HepG2 (cell line): Measurements from ENCODE around the gene MSRB3. TPM values are rescaled to one million over a fixed set of nuclear protein-coding genes. Genes with fewer than 3 reads are reported as not detected.

Source experiments
- ATAC-seq: fragments of 200-7000 bp; cut with Tn5 transposase; 3 replicates; pipeline ENCODE4 v1.9.1; 2020; ENCODE audit warnings: mild to moderate bottlenecking, moderate library complexity
- BruUV-seq: library from RNA; stranded (reverse); fragments of 400-500 nt; replicated peaks from 2 replicates; lab custom pipeline; 2021; lab: Mats Ljungman, UMichigan
- CTCF ChIA-PET: fragments of 300-600 bp; formaldehyde crosslinking; extraction: SDS; loops from one replicate; lab custom pipeline; 2021; ENCODE audit warnings: low total read pairs, inconsistent platforms, low intra/inter-chr PET ratio; lab: Yijun Ruan, JAX
- POLR2A ChIA-PET: fragments of 350-600 bp; sonication (Branson Sonifier 250); formaldehyde crosslinking; loops from one replicate; lab custom pipeline; 2020; ENCODE audit warnings: antibody characterized with exemption, inconsistent platforms; lab: Yijun Ruan, JAX
- DNase-seq: peaks from one replicate; pipeline ENCODE4 v3.0.0-alpha.2; 2015; ENCODE audit warnings: low spot score
- FAIRE-seq: peaks from 3 replicates; lab custom pipeline; 2011; peaks lifted over from hg19 to GRCh38; lab: Jason Lieb, UNC
- H2AFZ ChIP-seq: one replicate; pipeline ENCODE4 v1.6.1; 2011; ENCODE audit warnings: low read length, inconsistent platforms
- H3K27ac ChIP-seq: fragments of 300-600 bp; 3 replicates; pipeline ENCODE4 v1.8.0; 2011; ENCODE audit warnings: mixed run types, mild to moderate bottlenecking, mixed read lengths, low read length, inconsistent platforms; ENCODE audit not compliant: insufficient read depth; ENCODE audit errors: extremely low read length
- H3K27me3 ChIP-seq, 2 experiments: fragments of 200-600 bp in 1 of 2; 2 replicates in 1 of 2; 3 replicates in 1 of 2; pipeline versions ENCODE4 v1.6.0 to v1.8.0; 2011; ENCODE audit warnings: low read length in 2 of 2, mild to moderate bottlenecking in 2 of 2, moderate library complexity in 2 of 2, inconsistent platforms in 1 of 2; ENCODE audit not compliant: insufficient read depth in 2 of 2, control insufficient read depth in 1 of 2
- H3K36me3 ChIP-seq, 2 experiments: fragments of 200-600 bp in 1 of 2; replicated peaks in 1 of 2; 2 replicates in 1 of 2; 3 replicates in 1 of 2; pipeline versions ENCODE4 v1.5.1 to v1.8.0; 2011; ENCODE audit warnings: low read length in 2 of 2, inconsistent platforms in 1 of 2; ENCODE audit not compliant: insufficient read depth in 2 of 2, control insufficient read depth in 1 of 2
- H3K4me1 ChIP-seq: 2 replicates; pipeline ENCODE4 v1.5.1; 2012; ENCODE audit warnings: low read length, inconsistent platforms; ENCODE audit not compliant: insufficient read depth
- H3K4me2 ChIP-seq: 2 replicates; pipeline ENCODE4 v1.6.0; 2011; ENCODE audit warnings: low read depth, low read length, inconsistent platforms
- H3K4me3 ChIP-seq, 3 experiments: fragments of 200-600 bp in 1 of 3; sonication (generic), shearing (Covaris generic) in 1 of 3; replicated peaks in 1 of 3; 2 replicates each; pipeline ENCODE4 v1.5.1; 2011 to 2016; ENCODE audit warnings: low read length in 3 of 3, inconsistent platforms in 2 of 3, low read depth in 2 of 3, mild to moderate bottlenecking in 2 of 3, control low read depth in 1 of 3, mixed read lengths in 1 of 3; ENCODE audit not compliant: insufficient read depth in 1 of 3
- H3K79me2 ChIP-seq: one replicate; pipeline ENCODE4 v1.6.1; 2011; ENCODE audit warnings: low read length, inconsistent platforms; ENCODE audit not compliant: insufficient read depth
- H3K9ac ChIP-seq: 2 replicates; pipeline ENCODE4 v1.6.0; 2011; ENCODE audit warnings: mild to moderate bottlenecking, low read depth, low read length, inconsistent platforms; ENCODE audit not compliant: insufficient read depth
- H3K9me3 ChIP-seq: 2 replicates; pipeline ENCODE4 v1.5.1; 2012; ENCODE audit warnings: mild to moderate bottlenecking, low read length
- H4K20me1 ChIP-seq: 2 replicates; pipeline ENCODE4 v1.6.0; 2011; ENCODE audit warnings: inconsistent platforms, mild to moderate bottlenecking, low read length, moderate library complexity; ENCODE audit not compliant: insufficient read depth
- CHCHD3 ChIP-seq: sonication (generic); formaldehyde crosslinking; IDR thresholded peaks from 2 replicates; pipeline ENCODE4 v1.8.0; 2022; ENCODE audit warnings: mild to moderate bottlenecking, missing genetic modification reagents, moderate library complexity
- ESRRA ChIP-seq: sonication (generic); formaldehyde crosslinking; IDR thresholded peaks from 2 replicates; pipeline ENCODE4 v1.5.1; 2020; ENCODE audit warnings: mild to moderate bottlenecking, low read depth, missing genetic modification reagents
- FOXK1 ChIP-seq: sonication (generic); formaldehyde crosslinking; IDR thresholded peaks from 2 replicates; pipeline ENCODE4 v1.4.0; 2020; ENCODE audit warnings: low read depth, missing genetic modification reagents, borderline replicate concordance
- KLF16 ChIP-seq, 2 experiments: sonication (generic) in 1 of 2; formaldehyde crosslinking in 1 of 2; IDR thresholded peaks; 2 replicates each; pipeline versions ENCODE4 v1.6.1 to v1.8.0; 2016 to 2023; ENCODE audit warnings: missing genetic modification reagents in 2 of 2, missing compliant biosample characterization in 1 of 2
- SP140L ChIP-seq: sonication (generic); formaldehyde crosslinking; IDR thresholded peaks from 2 replicates; pipeline ENCODE4 v1.4.0; 2020; ENCODE audit warnings: missing genetic modification reagents, borderline replicate concordance
- ZBTB34 ChIP-seq: sonication (generic); formaldehyde crosslinking; IDR thresholded peaks from 2 replicates; pipeline ENCODE4 v1.8.0; 2022; ENCODE audit warnings: mild to moderate bottlenecking, missing genetic modification reagents
- ZNF572 ChIP-seq: sonication (generic); formaldehyde crosslinking; IDR thresholded peaks from 2 replicates; pipeline ENCODE4 v1.5.1; 2020; ENCODE audit warnings: mild to moderate bottlenecking, missing genetic modification reagents
- ZNF790 ChIP-seq: sonication (generic); formaldehyde crosslinking; IDR thresholded peaks from 2 replicates; pipeline ENCODE4 v1.8.0; 2022; ENCODE audit warnings: missing genetic modification reagents, mild to moderate bottlenecking, borderline replicate concordance
- WGBS: methylation state at CpG from one replicate; pipeline ENCODE4 v1.1.6; 2017; ENCODE audit warnings: low lambda C conversion rate; 5-methylcytosine and 5-hydroxymethylcytosine counted together
- in situ Hi-C: cut with HindIII; loops from 2 replicates; pipeline ENCODE4 v1.10.0; 2017; ENCODE audit warnings: low pct_unique_long_range_greater_than_20kb; ENCODE audit not compliant: extremely low pct_ligation_motif_present
- intact Hi-C: fragments of 100-400 bp; cut with micrococcal nuclease; formaldehyde crosslinking; loops from one replicate; pipeline ENCODE4 v1.10.0; 2022; ENCODE audit not compliant: unreplicated experiment
- polyA plus RNA-seq, 8 experiments: library from polyadenylated mRNA; depleted of rRNA in 3 of 8; stranded (reverse) in 7 of 8; unstranded in 1 of 8; fragments of >200 nt; fragmentation: Illumina TruSeq in 4 of 8; extraction: Trizol in 4 of 8; gene quantifications; 2 replicates each; pipeline versions ENCODE4 v1.2.1 to v1.2.3, GENCODE V29; 2011 to 2016; ENCODE audit warnings: low read depth in 4 of 8, missing spikeins in 1 of 8, mixed read lengths in 1 of 8; ENCODE audit not compliant: insufficient read depth in 1 of 8
- total RNA-seq, 5 experiments: library from RNA; depleted of rRNA; stranded (reverse); fragments of >200 nt; fragmentation: Illumina TruSeq; extraction: Trizol; gene quantifications; 2 replicates each; pipeline ENCODE4 v1.2.3, GENCODE V29; 2016; ENCODE audit warnings: low read depth in 1 of 5
- TF ChIP-seq, protein P1 (sequence below): sonication (generic); formaldehyde crosslinking; IDR thresholded peaks from 2 replicates; pipeline ENCODE4 v1.4.0; 2020; ENCODE audit warnings: missing genetic modification reagents
- TF ChIP-seq, protein P2 (sequence below): sonication (generic); formaldehyde crosslinking; IDR thresholded peaks from 2 replicates; pipeline ENCODE4 v1.5.1; 2020; ENCODE audit warnings: missing genetic modification reagents, mild to moderate bottlenecking, borderline replicate concordance

The MSRB3 gene
- total and polyA plus RNA-seq, 2 of the 13 experiments (the other 11 are each of a cell fraction or from before 2014, with no cell fraction given) = 1.5 to 1.9 TPM

GRCh38 chr12:65276916-65277530 is 1.5 kb upstream of the MSRB3 start:
- no peaks in the 10 kb centered on the region for H3K36me3 ChIP-seq
- FAIRE-seq = no peak
- ChIA-PET CTCF (no interaction called here), POLR2A (no interaction called here)
- H3K4me3 ChIP-seq = no peak overlapping the region
- no peaks in the 10 kb centered on the region for H4K20me1 ChIP-seq
- H3K27me3 ChIP-seq = peaks cover 3 to 9% of the 10 kb centered on the region in 2 experiments; a peak in 3 of 5 replicates
- H3K9ac ChIP-seq = no peak overlapping the region
- no peak overlapping the region for H2AFZ ChIP-seq
- 44% methylated on average over 3 of the region's 3 CpGs for WGBS
- DNase-seq = no peak
- no peak for ATAC-seq
- 0 out of 2 replicates have a peak, but pooled peaks cover 5% of the 10 kb centered on the region for H3K4me1 ChIP-seq
- H3K4me2 ChIP-seq = no peak overlapping the region
- H3K9me3 ChIP-seq = no peaks in the 10 kb centered on the region
- H3K27ac ChIP-seq = no peak overlapping the region
- intact Hi-C loops (no loop called here), in situ Hi-C loops (no loop called here)
- BruUV-seq = no TSS peak
- H3K79me2 ChIP-seq = no peaks in the 10 kb centered on the region
- no peak for TF ChIP-seq KLF16 (CRISPR knock-in tag; IDR thresholded peaks at IDR 0.05)
- no peak for TF ChIP-seq ZNF790 (CRISPR knock-in tag)
- TF ChIP-seq, protein P1, sequence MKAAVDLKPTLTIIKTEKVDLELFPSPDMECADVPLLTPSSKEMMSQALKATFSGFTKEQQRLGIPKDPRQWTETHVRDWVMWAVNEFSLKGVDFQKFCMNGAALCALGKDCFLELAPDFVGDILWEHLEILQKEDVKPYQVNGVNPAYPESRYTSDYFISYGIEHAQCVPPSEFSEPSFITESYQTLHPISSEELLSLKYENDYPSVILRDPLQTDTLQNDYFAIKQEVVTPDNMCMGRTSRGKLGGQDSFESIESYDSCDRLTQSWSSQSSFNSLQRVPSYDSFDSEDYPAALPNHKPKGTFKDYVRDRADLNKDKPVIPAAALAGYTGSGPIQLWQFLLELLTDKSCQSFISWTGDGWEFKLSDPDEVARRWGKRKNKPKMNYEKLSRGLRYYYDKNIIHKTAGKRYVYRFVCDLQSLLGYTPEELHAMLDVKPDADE (CRISPR knock-in tag) = no peak
- no peak for TF ChIP-seq FOXK1 (CRISPR knock-in tag)
- TF ChIP-seq, protein P2, sequence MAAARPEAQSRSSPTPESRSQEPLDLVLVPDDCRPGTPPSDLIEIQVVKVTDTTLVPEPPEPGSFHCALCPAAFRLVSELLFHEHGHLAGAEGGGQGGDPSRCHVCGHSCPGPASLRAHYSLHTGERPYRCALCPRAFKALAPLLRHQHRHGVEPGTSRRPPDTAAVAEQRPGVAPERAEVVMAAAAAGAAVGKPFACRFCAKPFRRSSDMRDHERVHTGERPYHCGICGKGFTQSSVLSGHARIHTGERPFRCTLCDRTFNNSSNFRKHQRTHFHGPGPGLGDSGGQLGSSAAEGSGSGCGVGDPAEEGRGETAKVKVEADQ (CRISPR knock-in tag) = no peak
- TF ChIP-seq CHCHD3 (CRISPR knock-in tag) = no peak
- no peak for TF ChIP-seq SP140L
- no peak for TF ChIP-seq ESRRA (CRISPR knock-in tag)
- no peak for TF ChIP-seq ZBTB34 (CRISPR knock-in tag)
- no peak for TF ChIP-seq ZNF572 (CRISPR knock-in tag)
